Right atrium auricular region (tissue), 2 donors: ENCODE measurements around the gene DDX31. TPM values are rescaled to one million over a fixed set of nuclear protein-coding genes. Genes with fewer than 3 reads are reported as not detected.

Experiments
- DNase-seq: peaks from one replicate; pipeline ENCODE4 v3.0.0-alpha.2; 2019; ENCODE audit warnings: low spot score
- H3K27ac ChIP-seq, 2 donors: fragments of 200-600 bp; sonication (generic); 1 replicate in 1 of 2; 2 replicates in 1 of 2; pipeline ENCODE4 v1.5.1; 2016 to 2019
- H3K27me3 ChIP-seq, 2 donors: fragments of 200-600 bp; sonication (generic); one replicate each; pipeline versions ENCODE4 v1.5.1 to v1.6.0; 2017 to 2019
- H3K36me3 ChIP-seq: fragments of 200-600 bp; sonication (generic); one replicate; pipeline ENCODE4 v1.5.1; 2016
- H3K4me1 ChIP-seq, 2 donors: fragments of 200-600 bp; sonication (generic); one replicate each; pipeline versions ENCODE4 v1.5.1 to v1.6.0; 2017 to 2019
- H3K4me3 ChIP-seq, 2 donors: fragments of 200-600 bp; sonication (generic); 1 replicate in 1 of 2; 2 replicates in 1 of 2; pipeline ENCODE4 v1.5.1; 2017 to 2019; ENCODE audit warnings: mild to moderate bottlenecking in 1 of 2, moderate library complexity in 1 of 2
- H3K9me3 ChIP-seq, 2 donors: fragments of 200-600 bp; sonication (generic); one replicate each; pipeline ENCODE4 v1.5.1; 2019
- CTCF ChIP-seq, 2 donors: fragments of 200-600 bp; sonication (generic); IDR thresholded peaks; one replicate each; pipeline ENCODE4 v1.5.1; 2019; ENCODE audit warnings: antibody characterized with exemption in 2 of 2
- total RNA-seq, 2 donors: library from RNA; depleted of rRNA; stranded (reverse); fragments of >200 nt; gene quantifications; one replicate each; pipeline ENCODE4 v1.1.0, GENCODE V29; 2016

DDX31 gene
- total RNA-seq, 2 donors from 2014 or later = 4.6 to 6.0 TPM

DNA sequence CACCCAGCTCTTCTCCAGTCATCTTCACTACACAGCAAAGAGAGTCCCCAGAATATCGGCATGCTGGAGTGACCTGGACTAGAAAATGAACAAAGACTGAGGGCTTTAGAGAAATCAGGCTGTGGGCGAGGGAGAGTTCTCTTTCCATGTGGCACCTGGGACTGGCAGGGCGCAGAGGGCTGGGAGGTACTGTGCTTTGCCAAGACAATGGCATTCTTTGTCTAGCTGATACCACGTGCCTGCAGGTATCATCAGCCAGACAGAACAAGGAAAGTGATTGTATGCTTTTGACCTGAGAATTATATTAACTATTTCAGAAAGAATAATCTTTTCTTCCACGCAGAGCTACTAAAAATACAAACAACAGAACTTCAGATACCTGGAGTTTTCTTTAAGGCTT is 30.5 kb downstream of the DDX31 start:
- no peak for TF ChIP-seq CTCF (IDR thresholded peaks at IDR 0.05)
- no peaks in the 10 kb centered on the region for H3K9me3 ChIP-seq
- H3K27me3 ChIP-seq = no peaks in the 10 kb centered on the region
- no peak for DNase-seq
- no peaks in the 10 kb centered on the region for H3K4me1 ChIP-seq
- H3K27ac ChIP-seq = no peak overlapping the region
- peaks cover 59% of the 10 kb centered on the region for H3K36me3 ChIP-seq
- H3K4me3 ChIP-seq = no peak overlapping the region

GRCh38 chr9:132638240-132638639 is 31.5 kb downstream of the DDX31 start:
- no peak for DNase-seq
- Histone ChIP-seq H3K36me3 (peaks cover 51% of the 10 kb centered on the region), H3K27me3 (no peaks in the 10 kb centered on the region), H3K4me3 (no peak overlapping the region), H3K9me3 (no peaks in the 10 kb centered on the region), H3K4me1 (no peaks in the 10 kb centered on the region), H3K27ac (no peak overlapping the region)
- no peak for TF ChIP-seq CTCF (IDR thresholded peaks at IDR 0.05)

DNA sequence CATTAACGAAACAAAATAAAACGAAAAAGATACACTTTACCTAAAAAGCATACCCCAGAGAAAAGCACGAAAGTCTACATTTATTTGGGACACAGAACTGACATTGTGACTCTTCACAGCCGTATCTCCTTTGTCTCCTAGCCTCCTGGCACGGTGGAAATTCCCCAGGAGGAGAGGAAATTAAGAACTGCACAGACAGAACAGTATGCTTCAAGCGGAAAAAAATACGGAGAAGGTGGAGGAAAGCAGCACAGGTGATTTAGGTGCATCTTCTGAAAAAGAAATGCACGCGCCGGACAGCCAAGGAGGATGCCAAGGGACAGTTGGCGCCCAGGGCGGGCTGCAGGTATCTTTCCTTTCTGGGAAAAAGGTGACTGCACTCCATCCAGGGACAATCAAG is 32.0 kb downstream of the DDX31 start:
- no peaks in the 10 kb centered on the region for H3K4me1 ChIP-seq
- no peak for TF ChIP-seq CTCF (IDR thresholded peaks at IDR 0.05)
- no peak overlapping the region for H3K27ac ChIP-seq
- no peak overlapping the region for H3K4me3 ChIP-seq
- DNase-seq = no peak
- no peaks in the 10 kb centered on the region for H3K27me3 ChIP-seq
- H3K36me3 ChIP-seq = peaks cover 47% of the 10 kb centered on the region
- no peaks in the 10 kb centered on the region for H3K9me3 ChIP-seq

DNA sequence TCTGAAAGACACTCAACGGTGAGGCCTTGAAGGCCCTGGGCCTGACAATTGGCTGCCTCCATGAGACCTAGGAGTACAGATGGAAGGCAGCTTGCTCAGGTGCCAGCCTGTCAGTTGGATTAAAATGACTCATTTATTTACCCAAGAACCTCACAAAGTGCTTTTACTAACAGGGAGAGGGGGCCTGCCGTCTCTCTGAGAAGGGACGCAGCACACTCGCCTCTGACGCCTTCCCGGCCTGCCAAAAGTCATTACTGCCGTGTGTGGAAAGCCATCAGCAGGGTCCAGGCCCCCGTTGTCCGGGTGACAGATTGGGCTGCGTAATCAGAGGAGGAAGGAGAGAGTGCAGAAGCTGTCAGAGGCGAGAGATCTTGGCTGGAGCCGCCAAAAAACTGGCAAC is 32.4 kb downstream of the DDX31 start:
- DNase-seq = no peak

DNA sequence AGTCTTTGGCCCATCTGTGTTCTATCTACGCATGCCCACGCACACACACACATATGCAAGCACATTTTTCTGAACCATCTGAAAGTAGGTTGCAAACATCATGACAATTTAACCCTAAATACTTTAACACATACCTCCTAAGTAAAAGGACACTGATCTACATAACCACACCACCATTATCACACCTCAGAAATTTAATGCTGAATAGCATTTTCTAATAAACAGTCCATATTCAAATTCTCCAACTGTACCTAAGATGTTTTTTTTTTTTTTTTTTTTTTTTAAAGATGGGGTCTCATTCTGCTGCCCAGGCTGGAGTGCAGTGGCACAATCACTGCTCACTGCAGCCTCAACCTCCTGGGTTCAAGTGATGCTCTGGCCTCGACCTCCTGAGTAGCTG is 35.5 kb downstream of the DDX31 start:
- DNase-seq = no peak
- no peak for TF ChIP-seq CTCF (IDR thresholded peaks at IDR 0.05)
- Histone ChIP-seq H3K9me3 (no peaks in the 10 kb centered on the region), H3K36me3 (peaks cover 46% of the 10 kb centered on the region), H3K4me3 (no peak overlapping the region), H3K27ac (no peak overlapping the region), H3K4me1 (no peaks in the 10 kb centered on the region), H3K27me3 (no peaks in the 10 kb centered on the region)

More for the DNA sequence above, 32.4 kb downstream of the DDX31 start:
- Histone ChIP-seq H3K9me3 (no peaks in the 10 kb centered on the region), H3K4me3 (no peak overlapping the region), H3K36me3 (peaks cover 45% of the 10 kb centered on the region), H3K4me1 (no peaks in the 10 kb centered on the region), H3K27ac (no peak overlapping the region), H3K27me3 (no peaks in the 10 kb centered on the region)
- TF ChIP-seq CTCF (IDR thresholded peaks at IDR 0.05) = no peak

GRCh38 chr9:132632413-132633129 is 37.2 kb downstream of the DDX31 start:
- no peaks in the 10 kb centered on the region for H3K9me3 ChIP-seq
- no peak for DNase-seq
- H3K4me3 ChIP-seq = no peak overlapping the region
- no peaks in the 10 kb centered on the region for H3K4me1 ChIP-seq
- peaks cover 43% of the 10 kb centered on the region for H3K36me3 ChIP-seq
- no peak overlapping the region for H3K27ac ChIP-seq
- no peak for TF ChIP-seq CTCF (IDR thresholded peaks at IDR 0.05)
- no peaks in the 10 kb centered on the region for H3K27me3 ChIP-seq
